Epithelial cell of esophagus (primary cell): ENCODE measurements around the gene INHBE.
"Not testable (repeated sequence)": the region's sequence is repeated elsewhere in the genome, so short reads cannot be mapped to it uniquely, and the experiment has no call there.

ENCODE experiments used
- DNase-seq: peaks from one replicate; pipeline ENCODE4 v3.0.0; 2010; ENCODE audit warnings: low read depth
- H3K4me3 ChIP-seq: 2 replicates; pipeline ENCODE4 v1.5.1; 2011; ENCODE audit warnings: mild to moderate bottlenecking, low read length, control low read depth
- CTCF ChIP-seq: IDR thresholded peaks from 2 replicates; pipeline ENCODE4 v1.5.1; 2011; ENCODE audit warnings: low read depth, mild to moderate bottlenecking, low read length, control low read depth, inconsistent platforms; ENCODE audit not compliant: insufficient read depth; ENCODE audit errors: missing control alignments

Gene INHBE

GRCh38 chr12:57419495-57419894, 35.6 kb upstream of the INHBE start:
- no peak for DNase-seq
- TF ChIP-seq CTCF, result no peak
- H3K4me3 ChIP-seq, result no peak overlapping the region

DNA sequence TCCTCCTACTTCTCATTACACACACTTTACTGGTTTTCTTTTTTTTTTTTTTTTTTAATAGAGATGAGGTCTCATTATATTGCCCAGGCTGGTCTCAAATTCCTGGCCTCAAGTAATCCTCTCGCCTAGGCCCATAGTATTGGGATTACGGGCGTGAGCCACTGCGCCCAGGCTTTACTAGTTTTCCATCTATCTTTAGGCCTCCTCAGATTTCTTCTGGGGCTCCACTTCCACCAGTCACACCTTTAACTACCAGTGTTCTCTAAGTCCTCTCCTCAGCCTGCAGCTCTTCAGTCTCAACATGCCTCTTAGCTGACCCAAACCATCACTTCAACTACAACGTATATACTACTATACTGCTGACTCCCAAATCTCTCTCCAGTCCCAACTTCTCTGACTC, 34.6 kb upstream of the INHBE start:
- TF ChIP-seq CTCF, result no peak
- H3K4me3 ChIP-seq, result no peak overlapping the region
- no peak for DNase-seq

DNA sequence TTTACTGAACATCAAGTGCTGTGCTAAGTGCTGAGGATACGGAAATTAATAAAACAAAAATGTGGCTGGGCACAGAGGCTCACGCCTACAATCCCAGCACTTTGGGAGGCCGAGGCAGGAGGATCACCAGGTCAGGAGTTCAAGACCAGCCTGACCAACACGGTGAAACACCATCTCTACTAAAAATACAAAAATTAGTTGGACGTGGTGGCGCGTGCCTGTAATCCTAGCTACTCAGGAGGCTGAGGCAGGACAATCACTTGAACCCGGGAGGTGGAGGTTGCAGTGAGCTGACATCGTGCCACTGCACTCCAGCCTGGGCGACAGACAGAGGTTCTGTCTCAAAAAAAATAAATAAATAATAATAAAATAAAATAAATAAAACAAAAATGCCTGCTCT, 28.2 kb upstream of the INHBE start:
- not testable (repeated sequence) for DNase-seq

DNA sequence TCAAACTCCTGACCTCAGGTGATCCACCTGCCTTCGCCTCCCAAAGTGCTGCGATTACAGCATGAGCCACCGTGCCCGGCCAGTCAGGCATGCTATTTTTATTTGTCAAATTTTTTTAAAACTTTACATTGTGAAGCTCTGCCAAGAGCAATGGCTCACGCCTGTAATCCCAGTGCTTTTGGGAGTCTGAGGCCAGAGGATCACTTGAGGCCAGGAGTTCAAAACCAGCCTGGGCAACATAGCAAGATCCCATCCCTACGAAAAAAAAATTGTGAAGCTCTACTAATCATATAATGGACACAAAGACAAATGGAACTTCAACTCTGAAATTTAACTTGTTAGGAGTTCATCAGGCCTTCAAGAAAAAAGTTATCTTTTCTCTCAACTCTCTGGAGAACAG, 26.1 kb upstream of the INHBE start:
- H3K4me3 ChIP-seq, result no peak overlapping the region
- no peak for TF ChIP-seq CTCF
- no peak for DNase-seq

More for the DNA sequence above, 28.2 kb upstream of the INHBE start:
- H3K4me3 ChIP-seq, result not testable (repeated sequence)

- TF ChIP-seq CTCF, result no peak
- peak; percentile 24 for DNase-seq
- H3K4me3 ChIP-seq, result peak overlapping the region; percentile 76
Observed at GRCh38 chr12:57429473-57430111, 25.5 kb upstream of the INHBE start.

DNA sequence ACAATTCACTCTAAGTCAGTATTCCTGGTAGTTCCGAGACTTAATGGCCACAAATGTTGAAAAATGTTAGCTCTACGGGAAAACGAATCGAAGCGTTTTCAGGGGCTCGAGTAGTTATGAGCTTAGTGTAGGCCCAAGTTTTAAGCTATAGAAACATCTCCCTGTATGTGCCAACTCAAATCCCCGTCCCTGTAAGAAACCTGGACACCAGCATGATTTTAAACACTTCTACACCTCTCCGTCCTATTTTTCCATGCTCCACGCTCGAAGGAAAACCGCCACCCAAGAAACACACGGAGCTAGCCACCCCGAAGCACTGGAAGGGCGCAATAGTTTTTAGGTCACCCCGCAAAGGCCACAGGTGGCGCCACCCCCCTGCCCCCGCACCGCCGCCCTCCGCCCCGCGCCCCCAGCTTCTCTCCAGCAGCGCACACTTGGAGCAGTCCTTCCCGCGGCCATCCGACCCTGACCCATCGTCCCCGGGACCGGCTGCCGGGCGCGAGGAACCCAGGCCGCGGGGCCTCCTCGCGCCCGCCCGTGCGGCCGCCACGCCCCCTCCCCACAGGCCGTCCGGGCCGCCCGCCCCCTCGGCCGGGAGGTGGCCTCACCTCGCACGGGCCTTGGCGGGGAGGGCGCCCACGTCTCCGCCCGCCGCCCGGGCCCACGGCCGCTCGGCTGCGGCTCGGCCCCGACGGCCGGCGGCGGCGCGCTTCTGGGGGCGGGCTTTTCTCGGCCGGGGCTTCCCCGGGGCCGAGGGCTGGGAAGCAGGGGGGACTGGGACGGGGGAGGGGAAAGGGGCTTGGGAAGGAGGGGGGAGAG, 24.8 kb upstream of the INHBE start:
- no peak for TF ChIP-seq CTCF
- H3K4me3 ChIP-seq, result peak overlapping the region; percentile 76
- DNase-seq, result peak; percentile 15

DNA sequence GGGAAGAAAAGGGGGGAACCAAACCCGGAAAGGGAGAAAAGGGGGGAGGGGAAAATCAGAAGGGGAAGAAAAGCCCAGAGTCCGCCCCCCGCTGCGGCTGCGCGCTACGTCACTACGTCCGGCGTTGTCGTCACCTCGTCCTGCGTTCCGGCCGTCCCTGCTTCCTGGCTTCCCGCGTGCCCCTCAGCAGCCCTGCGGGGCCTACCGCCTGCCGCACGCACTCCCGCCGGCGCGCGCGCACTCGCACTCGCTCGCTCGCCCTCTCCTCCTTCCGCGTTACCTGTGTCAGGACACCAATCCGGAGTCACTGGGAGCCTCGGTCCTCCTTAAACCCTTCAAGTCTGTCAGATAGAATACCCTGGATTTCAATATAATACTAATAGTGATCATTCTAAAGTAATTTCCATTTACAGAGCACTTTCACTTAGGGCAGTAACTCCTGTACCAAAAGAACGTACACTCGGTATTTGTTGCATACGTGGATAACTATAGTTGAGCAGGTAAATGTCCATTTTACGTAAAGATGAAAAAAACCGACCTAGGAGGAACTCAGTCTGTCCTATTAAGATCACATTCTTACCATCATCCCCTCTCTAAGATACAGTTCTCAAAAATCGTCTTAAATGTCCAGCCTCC, 24.1 kb upstream of the INHBE start, which contains the start of gene R3HDM2:
Gene R3HDM2, minus strand, starts transcription at position 113 of the 636 bp plus-strand sequence. CDS start 120,615 bp downstream, outside the sequence.
- TF ChIP-seq CTCF, result no peak
- DNase-seq, result peak; percentile 95
- peak within 1 kb of the TSS; percentile 76 for H3K4me3 ChIP-seq
